OCI-LY7 (cell line): Measurements from ENCODE around the gene CATSPERB. TPM values are rescaled to one million over a fixed set of nuclear protein-coding genes. Genes with fewer than 3 reads are reported as not detected.

Experiments used
- BruUV-seq: library from RNA; stranded (reverse); fragments of 400-500 nt; replicated peaks from 2 replicates; lab custom pipeline; 2021; lab: Mats Ljungman, UMichigan
- CTCF ChIA-PET: fragments of 300-600 bp; sonication (Branson Sonifier 250); formaldehyde crosslinking; loops from one replicate; lab custom pipeline; 2022; ENCODE audit warnings: antibody characterized with exemption; ENCODE audit not compliant: unreplicated experiment; lab: Charles Lee
- POLR2A ChIA-PET: fragments of 300-600 bp; sonication (Branson Sonifier 250); formaldehyde crosslinking; loops from one replicate; lab custom pipeline; 2022; ENCODE audit warnings: antibody characterized with exemption; lab: Charles Lee
- DNase-seq: peaks from one replicate; pipeline ENCODE4 v3.0.0-alpha.2; 2015; ENCODE audit warnings: low spot score
- H2AFZ ChIP-seq: fragments of 200-600 bp; sonication (generic), shearing (Covaris generic); 2 replicates; pipeline ENCODE4 v1.6.1; 2014; ENCODE audit warnings: mild to moderate bottlenecking, antibody characterized with exemption, low read length, moderate library complexity
- H3K27ac ChIP-seq: fragments of 200-600 bp; sonication (generic); 2 replicates; pipeline ENCODE4 v1.5.1; 2014; ENCODE audit warnings: mixed run types, low read depth, mild to moderate bottlenecking, moderate library complexity, low read length, inconsistent platforms; ENCODE audit not compliant: poor library complexity, severe bottlenecking
- H3K36me3 ChIP-seq: fragments of 200-600 bp; sonication (generic); 2 replicates; pipeline ENCODE4 v1.6.1; 2014; ENCODE audit warnings: mild to moderate bottlenecking, antibody characterized with exemption, low read length, moderate library complexity, mixed read lengths; ENCODE audit not compliant: insufficient read depth
- H3K4me1 ChIP-seq: fragments of 200-600 bp; sonication (generic); 2 replicates; pipeline ENCODE4 v1.5.1; 2014; ENCODE audit warnings: mild to moderate bottlenecking, low read length; ENCODE audit not compliant: insufficient read depth, poor library complexity, severe bottlenecking
- H3K4me2 ChIP-seq: fragments of 200-600 bp; sonication (generic); 2 replicates; pipeline ENCODE4 v1.6.1; 2014; ENCODE audit warnings: mild to moderate bottlenecking, low read length
- H3K4me3 ChIP-seq: fragments of 200-600 bp; sonication (generic); 2 replicates; pipeline ENCODE4 v1.5.1; 2014; ENCODE audit warnings: mild to moderate bottlenecking, low read depth, low read length; ENCODE audit not compliant: poor library complexity, severe bottlenecking
- H3K79me2 ChIP-seq: fragments of 200-600 bp; sonication (generic); 2 replicates; pipeline ENCODE4 v1.6.1; 2016; ENCODE audit warnings: low read depth, mild to moderate bottlenecking, low read length, moderate library complexity, mixed read lengths; ENCODE audit not compliant: insufficient read depth
- H3K9me2 ChIP-seq: fragments of 200-600 bp; sonication (generic); 2 replicates; pipeline ENCODE4 v1.6.1; 2016; ENCODE audit warnings: mild to moderate bottlenecking, low read length, mixed read lengths; ENCODE audit not compliant: insufficient read depth
- H3K9me3 ChIP-seq: fragments of 200-600 bp; sonication (generic); 2 replicates; pipeline ENCODE4 v1.6.1; 2014; ENCODE audit warnings: mild to moderate bottlenecking, mixed run types, low read length, mixed read lengths
- H4K20me1 ChIP-seq: fragments of 200-600 bp; sonication (generic); 2 replicates; pipeline ENCODE4 v1.6.1; 2014; ENCODE audit warnings: mild to moderate bottlenecking, antibody characterized with exemption, low read length, moderate library complexity, mixed read lengths; ENCODE audit not compliant: insufficient read depth
- EZH2phosphoT487 ChIP-seq: fragments of 200-600 bp; sonication (generic); IDR thresholded peaks from 2 replicates; pipeline ENCODE4 v1.6.1; 2018; ENCODE audit warnings: low read depth, borderline replicate concordance, mild to moderate bottlenecking, mixed run types, antibody characterized with exemption, low read length, moderate library complexity, mixed read lengths
- intact Hi-C: fragments of 100-400 bp; cut with micrococcal nuclease; formaldehyde crosslinking; loops from one replicate; pipeline ENCODE4 v1.10.0; 2022; ENCODE audit not compliant: unreplicated experiment
- total RNA-seq, 2 experiments: library from RNA; depleted of rRNA in 1 of 2; stranded (reverse); fragments of >200 nt in 1 of 2; shearing (Covaris generic) in 1 of 2; gene quantifications; 2 replicates each; pipeline ENCODE4 v1.2.3, GENCODE V29; 2014 to 2022
- TF ChIP-seq, protein P1 (sequence below): fragments of 200-600 bp; sonication (generic); conservative IDR thresholded peaks from 2 replicates; pipeline ENCODE4 v1.5.1; 2014; ENCODE audit warnings: mild to moderate bottlenecking, antibody characterized with exemption, low read length, moderate library complexity, mixed read lengths

The CATSPERB gene
- total RNA-seq, 2 experiments from 2014 or later: not detected

DNA sequence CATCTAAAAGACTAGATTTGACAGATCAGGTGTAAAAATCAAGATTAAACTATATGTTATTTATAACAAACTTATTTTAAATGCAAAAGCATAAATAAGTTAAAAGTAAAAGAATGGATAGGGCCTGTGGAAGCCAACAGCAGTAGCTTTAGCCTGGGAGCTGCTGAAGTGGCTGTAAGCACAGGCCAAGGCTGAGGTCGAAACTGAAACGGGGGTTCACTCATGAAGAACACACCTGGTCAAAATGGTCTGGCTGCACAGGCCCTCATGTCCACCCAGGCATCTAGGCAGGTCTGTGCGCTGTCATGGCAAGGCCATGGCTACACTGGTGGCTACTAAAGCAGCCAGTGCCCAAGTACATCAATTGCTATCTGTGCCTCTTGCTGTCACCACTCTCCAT, 23.1 kb downstream of the CATSPERB start:
- CTCF ChIA-PET: no interaction called here
- TF ChIP-seq, protein P1, sequence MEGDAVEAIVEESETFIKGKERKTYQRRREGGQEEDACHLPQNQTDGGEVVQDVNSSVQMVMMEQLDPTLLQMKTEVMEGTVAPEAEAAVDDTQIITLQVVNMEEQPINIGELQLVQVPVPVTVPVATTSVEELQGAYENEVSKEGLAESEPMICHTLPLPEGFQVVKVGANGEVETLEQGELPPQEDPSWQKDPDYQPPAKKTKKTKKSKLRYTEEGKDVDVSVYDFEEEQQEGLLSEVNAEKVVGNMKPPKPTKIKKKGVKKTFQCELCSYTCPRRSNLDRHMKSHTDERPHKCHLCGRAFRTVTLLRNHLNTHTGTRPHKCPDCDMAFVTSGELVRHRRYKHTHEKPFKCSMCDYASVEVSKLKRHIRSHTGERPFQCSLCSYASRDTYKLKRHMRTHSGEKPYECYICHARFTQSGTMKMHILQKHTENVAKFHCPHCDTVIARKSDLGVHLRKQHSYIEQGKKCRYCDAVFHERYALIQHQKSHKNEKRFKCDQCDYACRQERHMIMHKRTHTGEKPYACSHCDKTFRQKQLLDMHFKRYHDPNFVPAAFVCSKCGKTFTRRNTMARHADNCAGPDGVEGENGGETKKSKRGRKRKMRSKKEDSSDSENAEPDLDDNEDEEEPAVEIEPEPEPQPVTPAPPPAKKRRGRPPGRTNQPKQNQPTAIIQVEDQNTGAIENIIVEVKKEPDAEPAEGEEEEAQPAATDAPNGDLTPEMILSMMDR: no peak
- no peak for TF ChIP-seq EZH2phosphoT487
- H4K20me1 ChIP-seq: no peaks in the 10 kb centered on the region
- H3K79me2 ChIP-seq: no peaks in the 10 kb centered on the region
- no peak overlapping the region for H3K27ac ChIP-seq
- no TSS peak for BruUV-seq
- no peaks in the 10 kb centered on the region for H3K36me3 ChIP-seq
- H3K9me2 ChIP-seq: no peaks in the 10 kb centered on the region
- no peaks in the 10 kb centered on the region for H3K4me1 ChIP-seq
- DNase-seq: no peak
- intact Hi-C loops: no loop called here
- H3K4me3 ChIP-seq: no peak overlapping the region
- H3K9me3 ChIP-seq: no peaks in the 10 kb centered on the region
- no peak overlapping the region for H2AFZ ChIP-seq
- POLR2A ChIA-PET: no interaction called here
- no peak overlapping the region for H3K4me2 ChIP-seq

DNA sequence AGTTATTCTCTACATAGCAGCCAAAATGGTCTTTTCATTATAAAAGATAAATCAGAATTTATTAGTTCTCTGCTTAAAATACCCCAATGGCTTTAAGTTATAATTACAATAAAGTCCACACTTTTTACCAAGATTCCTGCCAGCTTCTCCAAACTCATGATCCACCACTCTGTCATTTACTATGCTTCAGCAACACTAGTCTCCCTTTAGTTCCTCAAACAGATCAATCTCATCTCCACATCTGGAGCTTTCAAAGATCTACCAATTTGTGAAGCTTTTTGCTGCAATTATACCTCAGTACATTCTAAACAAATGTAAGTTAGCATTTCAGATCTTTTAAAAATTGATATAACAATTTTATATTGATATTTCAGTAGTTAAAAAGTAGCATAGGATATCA, 24.9 kb downstream of the CATSPERB start:
- ChIA-PET POLR2A (no interaction called here), CTCF (no interaction called here)
- H3K36me3 ChIP-seq: no peaks in the 10 kb centered on the region

DNA sequence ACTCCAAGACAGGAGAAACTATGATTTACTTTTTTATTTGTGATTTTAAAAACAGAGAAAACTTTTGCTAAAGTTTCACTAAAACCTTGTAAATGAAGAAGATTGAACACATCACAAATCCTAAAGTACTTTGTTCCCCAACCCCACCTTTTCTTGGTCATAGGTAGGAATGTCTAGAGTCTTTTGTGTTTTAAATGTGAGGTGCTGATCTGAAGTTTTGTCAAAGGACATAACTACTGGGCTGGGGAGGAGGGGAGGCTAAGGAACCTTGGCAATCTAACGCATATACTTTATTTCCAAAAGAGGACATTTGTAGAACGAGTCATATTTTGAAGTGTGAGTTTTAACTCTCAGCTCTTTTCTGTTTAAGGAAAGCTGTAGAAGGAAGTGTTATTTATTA, 37.2 kb downstream of the CATSPERB start:
- POLR2A ChIA-PET: no interaction called here

More for the DNA sequence above, 24.9 kb downstream of the CATSPERB start:
- Histone ChIP-seq H3K27ac (no peak overlapping the region), H3K9me2 (no peaks in the 10 kb centered on the region), H3K4me1 (no peaks in the 10 kb centered on the region), H3K4me2 (no peak overlapping the region), H3K79me2 (no peaks in the 10 kb centered on the region), H2AFZ (no peak overlapping the region), H3K9me3 (no peaks in the 10 kb centered on the region), H4K20me1 (no peaks in the 10 kb centered on the region), H3K4me3 (no peak overlapping the region)
- no TSS peak for BruUV-seq
- no peak for DNase-seq
- intact Hi-C loops: no loop called here
- no peak for TF ChIP-seq EZH2phosphoT487
- TF ChIP-seq, protein P1: no peak

More for the DNA sequence above, 37.2 kb downstream of the CATSPERB start:
- no peaks in the 10 kb centered on the region for H3K79me2 ChIP-seq
- H4K20me1 ChIP-seq: no peaks in the 10 kb centered on the region
- TF ChIP-seq EZH2phosphoT487: no peak
- TF ChIP-seq, protein P1: no peak
- BruUV-seq: no TSS peak
- CTCF ChIA-PET: no interaction called here
- no peaks in the 10 kb centered on the region for H3K4me1 ChIP-seq
- H3K4me2 ChIP-seq: no peak overlapping the region
- no peaks in the 10 kb centered on the region for H3K36me3 ChIP-seq
- intact Hi-C loops: no loop called here
- H3K4me3 ChIP-seq: no peak overlapping the region
- no peaks in the 10 kb centered on the region for H3K9me2 ChIP-seq
- H3K9me3 ChIP-seq: 0 out of 2 replicates have a peak, but pooled peaks cover 3% of the 10 kb centered on the region
- no peak overlapping the region for H2AFZ ChIP-seq
- no peak overlapping the region for H3K27ac ChIP-seq
- DNase-seq: no peak
